IPS-20b (cell line): Measurements from ENCODE around the gene PPP2R2B.
"Not testable (repeated sequence)": the region's sequence is repeated elsewhere in the genome, so short reads cannot be mapped to it uniquely, and the experiment has no call there.

Source experiments
- H3K27ac ChIP-seq: one replicate; pipeline ENCODE4 v1.5.1; 2013; ENCODE audit warnings: low read length
- H3K27me3 ChIP-seq: 2 replicates; pipeline ENCODE4 v1.6.1; 2013; ENCODE audit warnings: mild to moderate bottlenecking, low read length, inconsistent platforms; ENCODE audit not compliant: insufficient read depth
- H3K36me3 ChIP-seq: 2 replicates; pipeline ENCODE4 v1.6.1; 2013; ENCODE audit warnings: low read depth, mild to moderate bottlenecking, inconsistent platforms, low read length, moderate library complexity; ENCODE audit not compliant: insufficient read depth
- H3K4me1 ChIP-seq: 2 replicates; pipeline ENCODE4 v1.6.1; 2013; ENCODE audit warnings: mild to moderate bottlenecking, control low read depth, inconsistent platforms, low read length, moderate library complexity; ENCODE audit not compliant: insufficient read depth
- H3K4me3 ChIP-seq: 2 replicates; pipeline ENCODE4 v1.5.1; 2013; ENCODE audit warnings: mild to moderate bottlenecking, low read length, inconsistent platforms
- H3K9ac ChIP-seq: 2 replicates; pipeline ENCODE4 v1.6.1; 2013; ENCODE audit warnings: low read depth, mild to moderate bottlenecking, inconsistent platforms, low read length, moderate library complexity
- H3K9me3 ChIP-seq: 2 replicates; pipeline ENCODE4 v1.6.1; 2013; ENCODE audit warnings: mild to moderate bottlenecking, low read depth, low read length, inconsistent platforms; ENCODE audit not compliant: insufficient read depth

Gene PPP2R2B

GRCh38 chr5:146632620-146633322, 245.8 kb downstream of the PPP2R2B start:
- Histone ChIP-seq H3K4me1 (no peaks in the 10 kb centered on the region), H3K4me3 (no peak overlapping the region), H3K9me3 (no peaks in the 10 kb centered on the region), H3K27me3 (no peaks in the 10 kb centered on the region), H3K27ac (no peak overlapping the region), H3K36me3 (peaks cover 8% of the 10 kb centered on the region; the same call in 1 of the 2 replicates), H3K9ac (no peak overlapping the region)

DNA sequence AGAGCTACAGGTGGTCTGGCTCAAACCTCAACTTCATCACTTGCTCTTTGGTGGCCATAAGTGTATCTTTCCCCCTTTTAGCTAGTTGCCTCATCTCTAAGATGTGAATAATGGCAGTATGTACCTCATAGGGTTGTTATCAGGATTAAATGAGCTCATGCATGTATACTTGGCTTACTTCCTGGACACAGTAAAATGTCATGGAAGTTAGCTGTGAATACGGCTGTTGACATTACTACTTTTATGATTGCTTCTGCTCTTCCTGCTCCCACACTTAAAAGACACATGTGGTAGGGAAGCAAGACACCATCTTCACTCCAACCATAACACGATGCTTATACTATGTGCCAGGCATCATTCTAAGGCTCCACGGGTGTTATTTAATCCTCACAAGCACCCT, 248.1 kb downstream of the PPP2R2B start:
- H3K4me1 ChIP-seq: no peaks in the 10 kb centered on the region; the same call in 1 of the 2 replicates
- no peak overlapping the region for H3K4me3 ChIP-seq
- no peaks in the 10 kb centered on the region for H3K36me3 ChIP-seq
- no peak overlapping the region for H3K9ac ChIP-seq
- H3K27ac ChIP-seq: no peak overlapping the region
- H3K9me3 ChIP-seq: peaks cover 3% of the 10 kb centered on the region; the same call in 1 of the 2 replicates
- no peaks in the 10 kb centered on the region for H3K27me3 ChIP-seq

DNA sequence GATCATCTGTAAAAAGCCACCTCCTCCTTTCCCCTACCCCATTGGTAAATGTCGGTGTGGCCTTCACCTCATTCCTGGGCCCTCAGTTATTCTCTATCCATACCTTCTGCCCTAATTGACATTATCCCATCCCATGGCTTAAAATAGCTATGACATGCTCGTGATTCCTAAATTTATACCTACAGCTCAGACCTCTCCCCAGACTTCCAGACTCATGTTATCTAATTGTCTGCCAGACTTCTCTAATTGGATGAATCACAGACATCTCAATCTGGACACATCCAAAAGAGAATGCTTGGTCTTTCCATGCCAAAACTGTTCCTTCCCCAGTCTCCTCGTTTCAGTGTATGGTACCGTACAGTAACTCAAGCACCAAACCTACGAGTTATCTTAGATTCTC, 249.6 kb downstream of the PPP2R2B start:
- peaks cover 3% of the 10 kb centered on the region; the same call in 1 of the 2 replicates for H3K9me3 ChIP-seq
- no peak overlapping the region for H3K27ac ChIP-seq
- no peak overlapping the region for H3K4me3 ChIP-seq
- H3K27me3 ChIP-seq: no peaks in the 10 kb centered on the region
- H3K36me3 ChIP-seq: no peaks in the 10 kb centered on the region
- H3K4me1 ChIP-seq: no peaks in the 10 kb centered on the region; the same call in 1 of the 2 replicates
- H3K9ac ChIP-seq: no peak overlapping the region

- Histone ChIP-seq H3K4me3 (no peak overlapping the region), H3K27me3 (no peaks in the 10 kb centered on the region), H3K27ac (no peak overlapping the region), H3K4me1 (no peaks in the 10 kb centered on the region; the same call in 1 of the 2 replicates), H3K36me3 (no peaks in the 10 kb centered on the region), H3K9ac (no peak overlapping the region), H3K9me3 (peaks cover 3% of the 10 kb centered on the region; the same call in 1 of the 2 replicates)
These were observed 251.6 kb downstream of the PPP2R2B start for GRCh38 chr5:146626936-146627335.

DNA sequence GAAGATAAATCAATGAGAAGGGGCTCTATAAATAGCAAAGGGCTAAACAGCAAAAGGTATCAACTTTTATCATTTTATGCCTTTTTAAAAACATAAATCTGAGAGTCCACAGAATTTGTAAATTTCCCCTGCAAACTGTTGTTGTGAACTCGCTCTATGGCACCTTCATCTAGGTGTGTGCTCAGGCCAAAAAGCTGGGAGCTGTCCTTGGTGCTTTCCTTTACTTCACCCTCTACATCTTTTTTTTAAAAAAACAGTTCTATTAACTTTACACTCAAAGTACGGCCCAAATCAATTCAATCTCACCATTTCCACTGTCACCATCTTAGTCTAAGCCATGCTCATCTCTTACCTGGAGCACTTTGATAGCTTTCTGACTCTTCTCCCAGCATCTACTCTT, 254.4 kb downstream of the PPP2R2B start:
- Histone ChIP-seq H3K27ac (no peak overlapping the region), H3K36me3 (no peaks in the 10 kb centered on the region), H3K9me3 (peaks cover 3% of the 10 kb centered on the region; the same call in 1 of the 2 replicates), H3K4me1 (peaks cover 11% of the 10 kb centered on the region; the same call in 1 of the 2 replicates), H3K4me3 (no peak overlapping the region), H3K9ac (no peak overlapping the region), H3K27me3 (no peaks in the 10 kb centered on the region)

DNA sequence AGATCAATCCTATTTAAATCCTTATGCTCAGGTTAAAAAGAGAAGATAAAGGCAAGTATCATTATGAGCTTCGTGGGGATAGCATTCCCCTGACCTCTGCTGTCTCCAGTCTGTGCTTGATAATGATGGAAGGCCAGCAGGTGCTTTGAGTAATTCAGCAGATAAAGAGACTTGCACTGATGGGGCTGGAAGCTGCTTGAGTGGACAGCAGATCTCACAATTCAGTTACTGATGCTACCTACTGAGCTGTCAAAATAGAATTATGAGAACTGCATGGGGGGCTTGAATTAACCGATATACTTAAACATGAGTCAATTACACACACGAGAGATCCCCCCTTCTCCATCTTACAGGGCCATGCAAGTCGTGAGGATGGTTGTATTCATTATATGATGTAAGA, 254.9 kb downstream of the PPP2R2B start:
- H3K27me3 ChIP-seq: no peaks in the 10 kb centered on the region
- H3K9ac ChIP-seq: no peak overlapping the region
- H3K27ac ChIP-seq: no peak overlapping the region
- no peak overlapping the region for H3K4me3 ChIP-seq
- H3K9me3 ChIP-seq: peaks cover 3% of the 10 kb centered on the region; the same call in 1 of the 2 replicates
- H3K36me3 ChIP-seq: no peaks in the 10 kb centered on the region
- peaks cover 11% of the 10 kb centered on the region; the same call in 1 of the 2 replicates for H3K4me1 ChIP-seq

GRCh38 chr5:146623009-146623408, 255.5 kb downstream of the PPP2R2B start:
- Histone ChIP-seq H3K27ac (no peak overlapping the region), H3K4me1 (peaks cover 11% of the 10 kb centered on the region; the same call in 1 of the 2 replicates), H3K9ac (no peak overlapping the region), H3K27me3 (no peaks in the 10 kb centered on the region), H3K4me3 (no peak overlapping the region), H3K36me3 (no peaks in the 10 kb centered on the region), H3K9me3 (peaks cover 3% of the 10 kb centered on the region; the same call in 1 of the 2 replicates)

GRCh38 chr5:146622391-146622790, 256.2 kb downstream of the PPP2R2B start:
- no peak overlapping the region for H3K4me3 ChIP-seq
- H3K27ac ChIP-seq: no peak overlapping the region
- H3K36me3 ChIP-seq: no peaks in the 10 kb centered on the region
- H3K9me3 ChIP-seq: peaks cover 3% of the 10 kb centered on the region; the same call in 1 of the 2 replicates
- H3K4me1 ChIP-seq: peaks cover 11% of the 10 kb centered on the region; the same call in 1 of the 2 replicates
- H3K27me3 ChIP-seq: no peaks in the 10 kb centered on the region
- H3K9ac ChIP-seq: no peak overlapping the region

DNA sequence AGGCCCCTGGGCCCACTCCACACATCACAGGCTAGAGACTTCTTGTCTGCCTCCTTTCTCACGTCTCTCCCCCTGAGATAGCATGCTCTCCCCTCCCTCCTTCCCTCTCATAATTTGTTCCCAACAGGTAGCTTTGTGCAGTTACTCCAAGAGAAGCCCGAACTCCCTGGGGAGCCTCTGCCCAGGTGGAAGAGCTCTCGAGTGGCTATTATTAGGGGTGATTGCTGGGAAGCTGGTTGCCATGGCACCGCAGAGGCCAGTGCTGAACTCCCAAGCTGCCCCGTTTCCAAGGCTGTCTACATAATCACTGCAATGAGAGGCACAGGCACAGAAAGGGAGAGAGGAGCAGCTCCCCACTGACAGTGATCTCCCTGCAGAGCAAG, 257.9 kb downstream of the PPP2R2B start:
- H3K4me1 ChIP-seq: peaks cover 11% of the 10 kb centered on the region; the same call in 1 of the 2 replicates
- H3K27ac ChIP-seq: no peak overlapping the region
- H3K9me3 ChIP-seq: peaks cover 4% of the 10 kb centered on the region
- no peak overlapping the region for H3K9ac ChIP-seq
- no peaks in the 10 kb centered on the region for H3K36me3 ChIP-seq
- H3K27me3 ChIP-seq: no peaks in the 10 kb centered on the region
- no peak overlapping the region for H3K4me3 ChIP-seq

GRCh38 chr5:146620031-146620668, 258.4 kb downstream of the PPP2R2B start:
- H3K27me3 ChIP-seq: no peaks in the 10 kb centered on the region
- H3K9me3 ChIP-seq: peaks cover 6% of the 10 kb centered on the region
- H3K27ac ChIP-seq: no peak overlapping the region
- H3K4me3 ChIP-seq: no peak overlapping the region
- no peaks in the 10 kb centered on the region for H3K36me3 ChIP-seq
- H3K9ac ChIP-seq: no peak overlapping the region
- peaks cover 11% of the 10 kb centered on the region; the same call in 1 of the 2 replicates for H3K4me1 ChIP-seq

DNA sequence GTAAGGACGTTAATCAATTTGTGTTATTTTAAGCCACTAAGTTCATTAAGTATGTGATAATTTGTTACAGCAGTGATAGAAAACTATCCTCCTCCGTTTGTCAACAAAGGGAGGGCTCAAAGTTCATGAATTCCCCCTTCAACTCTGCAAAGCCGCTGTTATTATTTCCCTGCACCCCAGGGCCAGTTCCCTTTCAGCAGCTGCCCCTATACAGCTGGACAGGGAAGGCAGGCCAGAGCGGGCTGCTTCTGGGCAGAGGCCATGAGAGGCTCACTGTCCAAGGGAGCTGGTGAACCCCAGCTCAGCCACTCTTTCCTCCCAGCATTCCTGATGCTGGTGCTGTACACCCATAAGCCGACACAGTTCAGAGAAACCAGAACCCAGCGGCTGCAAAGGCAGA, 260.1 kb downstream of the PPP2R2B start:
- no peak overlapping the region for H3K27ac ChIP-seq

DNA sequence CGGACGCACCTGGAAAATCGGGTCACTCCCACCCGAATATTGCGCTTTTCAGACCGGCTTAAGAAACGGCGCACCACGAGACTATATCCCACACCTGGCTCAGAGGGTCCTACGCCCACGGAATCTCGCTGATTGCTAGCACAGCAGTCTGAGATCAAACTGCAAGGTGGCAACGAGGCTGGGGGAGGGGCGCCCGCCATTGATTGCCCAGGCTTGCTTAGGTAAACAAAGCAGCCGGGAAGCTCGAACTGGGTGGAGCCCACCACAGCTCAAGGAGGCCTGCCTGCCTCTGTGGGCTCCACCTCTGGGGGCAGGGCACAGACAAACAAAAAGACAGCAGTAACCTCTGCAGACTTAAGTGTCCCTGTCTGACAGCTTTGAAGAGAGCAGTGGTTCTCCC, 268.8 kb downstream of the PPP2R2B start:
- not testable (repeated sequence) for H3K36me3 ChIP-seq, H3K9ac ChIP-seq, H3K4me1 ChIP-seq, H3K27ac ChIP-seq, H3K9me3 ChIP-seq, H3K4me3 ChIP-seq, H3K27me3 ChIP-seq

More for the DNA sequence above, 260.1 kb downstream of the PPP2R2B start:
- Histone ChIP-seq H3K27me3 (no peaks in the 10 kb centered on the region), H3K4me3 (no peak overlapping the region), H3K4me1 (peaks cover 11% of the 10 kb centered on the region; the same call in 1 of the 2 replicates), H3K36me3 (no peaks in the 10 kb centered on the region), H3K9ac (no peak overlapping the region), H3K9me3 (peaks cover 6% of the 10 kb centered on the region)
